Gastrocnemius medialis (tissue), 4 donors: ENCODE data around the gene THSD8. TPM values are rescaled to one million over a fixed set of nuclear protein-coding genes. Genes with fewer than 3 reads are reported as not detected.
A peak's percentile ranks its signal among the peaks of the same experiment; 100 is the strongest.

Experiments
- ATAC-seq, 2 donors: fragments of 150-250 bp; one replicate each; pipeline ENCODE4 v1.9.1; 2016
- DNase-seq, 2 donors: peaks; one replicate each; pipeline ENCODE4 v3.0.0-alpha.2; 2019
- H3K27ac ChIP-seq, 4 donors: fragments of 200-600 bp; sonication (generic); 1 replicate in 1 of 4; 2 replicates in 3 of 4; pipeline ENCODE4 v1.5.1; 2016 to 2018; ENCODE audit warnings: mild to moderate bottlenecking in 2 of 4, moderate library complexity in 1 of 4
- H3K27me3 ChIP-seq, 3 donors: fragments of 200-600 bp; sonication (generic) in 2 of 3; 1 replicate in 1 of 3; 2 replicates in 2 of 3; pipeline versions ENCODE4 v1.5.1 to v1.6.0; 2016 to 2019; ENCODE audit warnings: mild to moderate bottlenecking in 1 of 3, moderate library complexity in 1 of 3
- H3K36me3 ChIP-seq, 2 donors: fragments of 200-600 bp; sonication (generic) in 1 of 2; one replicate each; pipeline ENCODE4 v1.5.1; 2017 to 2018
- H3K4me1 ChIP-seq, 2 donors: fragments of 200-600 bp; sonication (generic) in 1 of 2; one replicate each; pipeline ENCODE4 v1.5.1; 2016 to 2017; ENCODE audit warnings: mild to moderate bottlenecking in 2 of 2
- H3K4me3 ChIP-seq, 4 donors: fragments of 200-600 bp; sonication (generic) in 3 of 4; 1 replicate in 1 of 4; 2 replicates in 3 of 4; pipeline ENCODE4 v1.5.1; 2016 to 2019; ENCODE audit warnings: mild to moderate bottlenecking in 2 of 4
- H3K9me3 ChIP-seq, 3 donors: fragments of 200-600 bp; sonication (generic) in 2 of 3; 1 replicate in 1 of 3; 2 replicates in 2 of 3; pipeline ENCODE4 v1.5.1; 2016 to 2019
- CTCF ChIP-seq, 5 experiments: fragments of 450-650 bp in 3 of 5; fragments of 200-600 bp in 2 of 5; sonication (generic) in 2 of 5; IDR thresholded peaks in 4 of 5; conservative IDR thresholded peaks in 1 of 5; 1 replicate in 4 of 5; 2 replicates in 1 of 5; pipeline ENCODE4 v1.5.1; 2016 to 2019; ENCODE audit warnings: antibody characterized with exemption in 5 of 5, mild to moderate bottlenecking in 3 of 5, moderate library complexity in 3 of 5
- POLR2A ChIP-seq, 2 donors: fragments of 450-650 bp; IDR thresholded peaks; one replicate each; pipeline ENCODE4 v1.6.1; 2017; ENCODE audit warnings: antibody characterized with exemption in 2 of 2, mild to moderate bottlenecking in 2 of 2, moderate library complexity in 2 of 2
- in situ Hi-C, 4 donors: fragments of 200-750 bp; cut with MboI; loops; one replicate each; pipeline versions ENCODE4 v1.15.0 to v1.8.0; 2017; ENCODE audit warnings: low sequenced_read_pairs in 4 of 4
- intact Hi-C: fragments of 100-400 bp; cut with DNase I; formaldehyde crosslinking; loops from one replicate; pipeline ENCODE4 v1.15.1; 2023; ENCODE audit warnings: low total_unique reads
- total RNA-seq, 4 donors: library from RNA; depleted of rRNA; stranded (reverse); fragments of >200 nt; gene quantifications; one replicate each; pipeline versions ENCODE4 v1.1.0 to v1.2.3, GENCODE V29; 2016

THSD8 gene
- total RNA-seq, 4 donors from 2014 or later: not detected

DNA sequence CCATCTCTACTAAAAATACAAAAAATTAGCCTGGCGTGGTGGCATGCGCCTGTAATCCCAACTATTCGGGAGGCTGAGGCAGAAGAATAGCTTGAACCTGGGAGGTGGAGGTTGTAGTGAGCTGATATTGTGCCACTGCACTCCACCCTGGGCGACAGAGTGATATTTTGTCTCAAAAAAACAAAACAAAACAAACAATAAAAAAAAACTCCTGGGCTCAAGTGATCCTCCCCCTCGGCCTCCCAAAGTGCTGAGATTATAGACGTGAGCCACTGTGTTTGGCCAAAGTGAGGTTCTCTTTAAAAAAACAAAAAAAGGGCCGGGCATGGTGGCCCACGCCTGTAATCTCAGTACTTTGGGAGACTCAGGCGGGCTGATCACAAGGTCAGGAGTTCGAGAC lies 14.4 kb upstream of the THSD8 start:
- TF ChIP-seq POLR2A (IDR thresholded peaks at IDR 0.05): no peak
- TF ChIP-seq CTCF (IDR thresholded peaks at IDR 0.05 in 4 of 5, conservative IDR thresholded peaks at IDR 0.05 in 1 of 5): no peak
- H3K4me1 ChIP-seq: peaks cover 48 to 62% of the 10 kb centered on the region in 2 donors
- no peaks in the 10 kb centered on the region for H3K36me3 ChIP-seq
- ATAC-seq (no peak), DNase-seq (no peak)
- no peaks in the 10 kb centered on the region for H3K27me3 ChIP-seq
- H3K4me3 ChIP-seq: no peak overlapping the region
- peak overlapping the region; percentile 99 to 100 (median 100) for H3K27ac ChIP-seq
- in situ Hi-C loops (no loop called here), intact Hi-C loops (no loop called here)
- H3K9me3 ChIP-seq: no peaks in the 10 kb centered on the region

GRCh38 chr19:12788042-12788681 lies 13.7 kb upstream of the THSD8 start:
- Histone ChIP-seq H3K4me3 (peak overlapping the region; percentile 48 to 98 (median 92)), H3K27me3 (no peaks in the 10 kb centered on the region), H3K36me3 (no peaks in the 10 kb centered on the region), H3K27ac (peak overlapping the region; percentile 99 to 100 (median 100)), H3K9me3 (no peaks in the 10 kb centered on the region), H3K4me1 (peaks cover 48 to 56% of the 10 kb centered on the region in 2 donors)
- DNase-seq: no peak
- intact Hi-C loops (no loop called here), in situ Hi-C loops (no loop called here)
- ATAC-seq: no peak
- TF ChIP-seq POLR2A (IDR thresholded peaks at IDR 0.05) (no peak), CTCF (IDR thresholded peaks at IDR 0.05 in 4 of 5, conservative IDR thresholded peaks at IDR 0.05 in 1 of 5) (no peak)

- Histone ChIP-seq H3K4me1 (peaks cover 43 to 51% of the 10 kb centered on the region in 2 donors), H3K27ac (peak overlapping the region; percentile 99 to 100 (median 100)), H3K4me3 (peak overlapping the region; percentile 48 to 98 (median 92)), H3K9me3 (no peaks in the 10 kb centered on the region), H3K27me3 (no peaks in the 10 kb centered on the region), H3K36me3 (no peaks in the 10 kb centered on the region)
- ATAC-seq (no peak), DNase-seq (peak in 1 of 2 donors; percentile 81)
- in situ Hi-C loops: no loop called here
- TF ChIP-seq POLR2A (IDR thresholded peaks at IDR 0.05) (no peak), CTCF (IDR thresholded peaks at IDR 0.05 in 4 of 5, conservative IDR thresholded peaks at IDR 0.05 in 1 of 5) (no peak)
- intact Hi-C loops: no loop called here
These were observed 13.2 kb upstream of the THSD8 start for GRCh38 chr19:12788682-12789097.

DNA sequence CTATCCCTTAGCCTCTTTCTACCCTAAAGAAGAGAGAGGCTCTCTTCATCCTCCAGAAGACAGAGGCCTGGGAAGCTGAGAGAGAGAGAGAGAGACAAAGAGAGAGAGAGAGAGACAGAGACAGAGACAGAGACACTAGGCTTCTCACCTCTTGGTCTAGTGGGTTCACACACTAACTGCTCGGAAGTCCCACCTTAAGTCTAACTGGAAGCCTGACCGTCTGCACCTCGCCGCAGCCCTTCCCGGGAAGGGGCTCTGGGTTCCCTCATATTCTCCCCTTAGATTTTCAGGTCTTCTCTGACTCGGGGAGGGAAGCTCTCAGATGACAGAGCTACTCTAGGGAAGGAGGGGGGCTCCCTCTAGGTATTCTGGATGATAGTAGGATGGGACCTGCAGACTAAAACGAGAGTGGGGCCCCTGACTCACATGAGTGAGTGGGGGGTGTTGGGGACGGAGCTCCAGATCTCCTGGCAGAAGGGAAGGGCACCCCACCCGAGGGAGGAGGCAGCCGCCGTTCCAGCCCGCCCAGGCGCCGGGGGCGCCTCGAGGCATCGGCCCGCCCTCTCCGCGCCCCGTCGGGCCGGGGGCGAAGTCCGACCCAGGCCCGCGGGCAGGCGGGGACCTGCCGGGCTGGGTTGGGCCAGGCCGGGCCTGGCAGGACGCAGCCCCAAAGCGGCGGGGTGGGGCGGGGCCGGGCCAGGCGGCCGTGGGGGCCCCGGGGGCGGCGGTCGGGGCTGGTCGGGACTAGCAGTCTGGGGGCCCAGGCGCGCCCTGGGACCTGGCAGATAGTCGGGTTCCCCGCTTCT lies 12.6 kb upstream of the THSD8 start:
- no peaks in the 10 kb centered on the region for H3K9me3 ChIP-seq
- H3K27me3 ChIP-seq: no peaks in the 10 kb centered on the region
- ATAC-seq (no peak), DNase-seq (no peak)
- intact Hi-C loops: no loop called here
- peaks cover 42 to 49% of the 10 kb centered on the region in 2 donors for H3K4me1 ChIP-seq
- no peaks in the 10 kb centered on the region for H3K36me3 ChIP-seq
- peak overlapping the region; percentile 99 to 100 (median 100) for H3K27ac ChIP-seq
- no peak for TF ChIP-seq CTCF (IDR thresholded peaks at IDR 0.05 in 4 of 5, conservative IDR thresholded peaks at IDR 0.05 in 1 of 5)
- TF ChIP-seq POLR2A (IDR thresholded peaks at IDR 0.05): no peak
- in situ Hi-C loops: no loop called here
- H3K4me3 ChIP-seq: peak overlapping the region; percentile 91 to 98 (median 94)
